K562 (cell line): ENCODE results near the gene UNC80. TPM values are rescaled to one million over a fixed set of nuclear protein-coding genes. Genes with fewer than 3 reads are reported as not detected.

ENCODE experiments used
- ATAC-seq: fragments of 200-7000 bp; cut with Tn5 transposase; 3 replicates; pipeline ENCODE4 v1.9.1; 2020; ENCODE audit warnings: moderate library complexity
- BruUV-seq: library from RNA; stranded (reverse); fragments of 400-500 nt; replicated peaks from 2 replicates; lab custom pipeline; 2021; lab: Mats Ljungman, UMichigan
- CTCF ChIA-PET: fragments of 300-600 bp; formaldehyde crosslinking; extraction: SDS; loops from one replicate; lab custom pipeline; 2021; ENCODE audit warnings: low intra/inter-chr PET ratio; lab: Yijun Ruan, JAX
- POLR2A ChIA-PET: fragments of 300-600, 350-650 bp; sonication (Branson Sonifier 250); formaldehyde crosslinking; extraction: SDS; loops from one replicate; lab custom pipeline; 2021; ENCODE audit warnings: antibody characterized with exemption, inconsistent platforms; lab: Yijun Ruan, JAX
- DNase-seq, 4 experiments: peaks; one replicate each; pipeline versions ENCODE4 v3.0.0 to v3.0.0-alpha.2; 2011 to 2018; ENCODE audit warnings: low spot score in 3 of 4, mixed read lengths in 3 of 4; ENCODE audit errors: extremely low read depth in 1 of 4
- FAIRE-seq: peaks from 2 replicates; lab custom pipeline; 2011; peaks lifted over from hg19 to GRCh38; lab: Jason Lieb, UNC
- H2AFZ ChIP-seq: 2 replicates; pipeline ENCODE4 v1.6.0; 2011; ENCODE audit warnings: low read depth, low read length, control low read depth, inconsistent platforms
- H3K27ac ChIP-seq: fragments of 200-600 bp; 3 replicates; pipeline ENCODE4 v1.8.0; 2011; ENCODE audit warnings: low read depth, mild to moderate bottlenecking, control low read depth, inconsistent platforms, low read length, moderate library complexity, mixed read lengths; ENCODE audit errors: extremely low read depth
- H3K27me3 ChIP-seq, 2 experiments: fragments of 300-600 bp in 1 of 2; 2 replicates in 1 of 2; 3 replicates in 1 of 2; pipeline versions ENCODE4 v1.6.0 to v1.8.0; 2011; ENCODE audit warnings: inconsistent platforms in 2 of 2, low read length in 2 of 2, mild to moderate bottlenecking in 1 of 2, mixed read lengths in 1 of 2, moderate library complexity in 1 of 2; ENCODE audit not compliant: control insufficient read depth in 2 of 2, insufficient read depth in 2 of 2
- H3K36me3 ChIP-seq: fragments of 300-600 bp; 3 replicates; pipeline ENCODE4 v1.8.0; 2011; ENCODE audit warnings: mild to moderate bottlenecking, low read length, inconsistent platforms; ENCODE audit not compliant: control insufficient read depth, insufficient read depth
- H3K4me1 ChIP-seq, 2 experiments: fragments of 200-600 bp in 1 of 2; replicated peaks in 1 of 2; 2 replicates in 1 of 2; 3 replicates in 1 of 2; pipeline versions ENCODE4 v1.5.1 to v1.8.0; 2011; ENCODE audit warnings: inconsistent platforms in 2 of 2, low read length in 2 of 2, mild to moderate bottlenecking in 1 of 2, mixed read lengths in 1 of 2, moderate library complexity in 1 of 2; ENCODE audit not compliant: control insufficient read depth in 2 of 2, insufficient read depth in 2 of 2
- H3K4me2 ChIP-seq: 2 replicates; pipeline ENCODE4 v1.6.1; 2011; ENCODE audit warnings: low read length, control low read depth, inconsistent platforms, mixed read lengths; ENCODE audit not compliant: insufficient read depth
- H3K4me3 ChIP-seq: fragments of 200-600 bp; sonication (generic), shearing (Covaris generic); 2 replicates; pipeline ENCODE4 v1.5.1; 2016; ENCODE audit warnings: control low read depth, inconsistent platforms
- H3K79me2 ChIP-seq: fragments of 200-600 bp; 3 replicates; pipeline ENCODE4 v1.8.0; 2011; ENCODE audit warnings: low read length, inconsistent platforms; ENCODE audit not compliant: control insufficient read depth, insufficient read depth
- H3K9ac ChIP-seq, 2 experiments: 2 replicates each; pipeline versions ENCODE4 v1.6.0 to v1.6.1; 2011; ENCODE audit warnings: low read depth in 2 of 2, low read length in 2 of 2, control low read depth in 1 of 2, inconsistent platforms in 1 of 2, mild to moderate bottlenecking in 1 of 2, mixed read lengths in 1 of 2; ENCODE audit not compliant: insufficient read depth in 1 of 2
- H3K9me1 ChIP-seq: one replicate; pipeline ENCODE4 v1.6.0; 2011; ENCODE audit warnings: inconsistent platforms, mild to moderate bottlenecking, low read length, moderate library complexity; ENCODE audit not compliant: control insufficient read depth, insufficient read depth
- H3K9me3 ChIP-seq: replicated peaks from 2 replicates; pipeline ENCODE4 v1.5.1; 2011; ENCODE audit warnings: low read depth, low read length, inconsistent platforms; ENCODE audit not compliant: control insufficient read depth, insufficient read depth
- H4K20me1 ChIP-seq: replicated peaks from 2 replicates; pipeline ENCODE4 v1.6.1; 2011; ENCODE audit warnings: low read length, inconsistent platforms, mixed read lengths; ENCODE audit not compliant: control insufficient read depth, insufficient read depth
- CBFB ChIP-seq: sonication (generic); formaldehyde crosslinking; IDR thresholded peaks from 2 replicates; pipeline ENCODE4 v1.4.0; 2020; ENCODE audit warnings: mild to moderate bottlenecking, missing genetic modification reagents
- E2F4 ChIP-seq: sonication (generic); formaldehyde crosslinking; IDR thresholded peaks from 2 replicates; pipeline ENCODE4 v1.8.0; 2022; ENCODE audit warnings: mild to moderate bottlenecking, low read depth, missing genetic modification reagents
- E4F1 ChIP-seq: fragments of 250-450 bp; sonication (Bioruptor Pico); IDR thresholded peaks from 2 replicates; pipeline ENCODE4 v1.5.0; 2021; ENCODE audit warnings: mild to moderate bottlenecking, borderline replicate concordance
- KAT8 ChIP-seq: fragments of 450-650 bp; IDR thresholded peaks from 2 replicates; pipeline ENCODE4 v1.6.1; 2016; ENCODE audit warnings: low read depth, mild to moderate bottlenecking
- MIER1 ChIP-seq: fragments of 450-650 bp; IDR thresholded peaks from 2 replicates; pipeline ENCODE4 v1.6.1; 2016; ENCODE audit warnings: antibody characterized with exemption, mild to moderate bottlenecking, low read depth
- NUFIP1 ChIP-seq: fragments of 450-650 bp; IDR thresholded peaks from 2 replicates; pipeline ENCODE4 v1.6.1; 2018; ENCODE audit not compliant: partially characterized antibody
- POLR2B ChIP-seq: fragments of 450-650 bp; IDR thresholded peaks from 2 replicates; pipeline ENCODE4 v1.6.1; 2018; ENCODE audit warnings: low read depth; ENCODE audit not compliant: partially characterized antibody
- SMC3 ChIP-seq: conservative IDR thresholded peaks from 2 replicates; pipeline ENCODE4 v1.6.1; 2011; ENCODE audit warnings: low read depth, low read length, improper control_type of control experiment; ENCODE audit not compliant: insufficient read depth
- ZNF224 ChIP-seq: sonication (generic); formaldehyde crosslinking; IDR thresholded peaks from 2 replicates; pipeline ENCODE4 v1.8.0; 2022; ENCODE audit warnings: mild to moderate bottlenecking, missing genetic modification reagents
- ZNF431 ChIP-seq: sonication (generic); formaldehyde crosslinking; IDR thresholded peaks from 2 replicates; pipeline ENCODE4 v1.8.0; 2022; ENCODE audit warnings: mild to moderate bottlenecking, missing genetic modification reagents
- ZNF551 ChIP-seq: fragments of 250-450 bp; sonication (Bioruptor Pico); IDR thresholded peaks from 2 replicates; pipeline ENCODE4 v1.5.0; 2021; ENCODE audit warnings: mild to moderate bottlenecking, moderate library complexity
- WGBS: fragments of 100-300 bp; shearing (Covaris generic); methylation state at CpG from one replicate; pipeline ENCODE4 v1.1.6; 2016; ENCODE audit warnings: low coverage, mixed read lengths; ENCODE audit not compliant: insufficient coverage; ENCODE audit errors: missing lambda C conversion rate; 5-methylcytosine and 5-hydroxymethylcytosine counted together
- in situ Hi-C: fragments of 300-500 bp; cut with MboI; formaldehyde crosslinking; loops from 4 replicates; pipeline ENCODE4 v1.15.0; 2018; ENCODE audit warnings: inconsistent platforms, mixed read lengths
- intact Hi-C: fragments of 100-400 bp; cut with micrococcal nuclease; formaldehyde crosslinking; loops from 2 replicates; pipeline ENCODE4 v1.14.2; 2022
- polyA plus RNA-seq, 8 experiments: library from polyadenylated mRNA; depleted of rRNA in 4 of 8; stranded (reverse) in 5 of 8; unstranded in 3 of 8; fragments of >200 nt; fragmentation: Nextera tagmentation in 2 of 8; fragmentation: Illumina TruSeq in 1 of 8; extraction: Ambion mirVana in 2 of 8; extraction: Trizol in 1 of 8; gene quantifications; 2 replicates each; pipeline versions ENCODE4 v1.2.1 to v1.2.3, GENCODE V29; 2011 to 2014; ENCODE audit warnings: inconsistent platforms in 1 of 8, missing spikeins in 1 of 8
- total RNA-seq, 7 experiments: library from RNA; depleted of rRNA in 6 of 7; stranded (reverse); fragments of >200 nt in 6 of 7; fragmentation: Illumina TruSeq in 2 of 7; extraction: Trizol in 2 of 7; gene quantifications; 2 replicates each; pipeline versions ENCODE4 v1.2.1 to v1.2.3, GENCODE V29; 2011 to 2021; ENCODE audit warnings: low replicate concordance in 1 of 7

UNC80 gene
- total and polyA plus RNA-seq, 9 of the 15 experiments (the other 6 are each of a cell fraction or from before 2014, with no cell fraction given), result under 0.01 to 0.04 (median 0.01) TPM; not detected in 5

GRCh38 chr2:209977386-209978239 is 206.0 kb downstream of the UNC80 start (continued):
- TF ChIP-seq SMC3, result 0 out of 2 replicates have a peak, but pooled peaks have one; percentile 30

GRCh38 chr2:209984291-209984690 is 212.7 kb downstream of the UNC80 start:
- Histone ChIP-seq H3K4me1 (no peaks in the 10 kb centered on the region; a peak in 2 of 5 replicates), H3K4me3 (no peak overlapping the region), H3K27ac (no peak overlapping the region), H3K27me3 (no peaks in the 10 kb centered on the region), H3K36me3 (no peaks in the 10 kb centered on the region), H3K4me2 (no peak overlapping the region), H2AFZ (no peak overlapping the region), H3K9me3 (no peaks in the 10 kb centered on the region), H3K79me2 (no peaks in the 10 kb centered on the region), H3K9me1 (no peaks in the 10 kb centered on the region), H3K9ac (no peak overlapping the region), H4K20me1 (no peaks in the 10 kb centered on the region)
- FAIRE-seq, result no peak
- intact Hi-C loops (no loop called here), in situ Hi-C loops (no loop called here)
- no TSS peak for BruUV-seq
- ChIA-PET CTCF (no interaction called here), POLR2A (interaction anchor here (1.0 kb wide), 1 partner anchor 225 kb away, joined by 3 read pairs; no protein-coding TSS in a partner anchor)
- DNase-seq, result no peak
- ATAC-seq, result no peak
- 13% methylated on average over 2 of the region's 2 CpGs for WGBS
- no peak for TF ChIP-seq ZNF224 (CRISPR knock-in tag)
- no peak for TF ChIP-seq KAT8
- no peak for TF ChIP-seq NUFIP1
- no peak for TF ChIP-seq CBFB (CRISPR knock-in tag)
- no peak for TF ChIP-seq POLR2B
- TF ChIP-seq ZNF431, result no peak
- no peak for TF ChIP-seq E4F1
- no peak for TF ChIP-seq MIER1
- TF ChIP-seq ZNF551 (CRISPR knock-in tag), result no peak
- TF ChIP-seq E2F4, result no peak
